DMS79 treated with DMSO at 0.1 percent for 48 hours (cell line): ENCODE measurements around the gene JOSD1.
"Not testable (repeated sequence)": the region's sequence is repeated elsewhere in the genome, so short reads cannot be mapped to it uniquely, and the experiment has no call there.

Experiments used
- DNase-seq: peaks from one replicate; lab custom pipeline; 2025; lab: John Stamatoyannopoulos, UW

Gene JOSD1

DNA sequence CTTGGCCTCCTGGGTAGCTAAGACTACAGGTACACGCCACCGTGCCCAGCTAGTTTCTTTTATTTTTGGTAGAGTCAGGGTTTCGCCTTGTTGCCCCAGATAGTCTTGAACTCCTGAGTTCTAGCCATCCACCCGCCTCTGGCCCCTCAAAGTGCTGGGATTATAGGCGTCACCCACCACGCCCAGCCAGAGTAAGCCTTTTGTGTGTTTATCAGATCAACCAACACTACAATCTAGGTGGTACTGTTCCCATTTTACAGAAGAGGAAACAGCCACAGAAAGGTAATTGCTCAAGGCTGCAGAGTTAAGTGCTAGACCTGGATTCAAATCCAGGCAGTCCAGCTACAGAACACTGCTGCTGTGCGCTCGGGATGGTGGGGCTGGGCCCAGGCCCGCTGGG lies 15.8 kb downstream of the JOSD1 start:
- no peak for DNase-seq

DNA sequence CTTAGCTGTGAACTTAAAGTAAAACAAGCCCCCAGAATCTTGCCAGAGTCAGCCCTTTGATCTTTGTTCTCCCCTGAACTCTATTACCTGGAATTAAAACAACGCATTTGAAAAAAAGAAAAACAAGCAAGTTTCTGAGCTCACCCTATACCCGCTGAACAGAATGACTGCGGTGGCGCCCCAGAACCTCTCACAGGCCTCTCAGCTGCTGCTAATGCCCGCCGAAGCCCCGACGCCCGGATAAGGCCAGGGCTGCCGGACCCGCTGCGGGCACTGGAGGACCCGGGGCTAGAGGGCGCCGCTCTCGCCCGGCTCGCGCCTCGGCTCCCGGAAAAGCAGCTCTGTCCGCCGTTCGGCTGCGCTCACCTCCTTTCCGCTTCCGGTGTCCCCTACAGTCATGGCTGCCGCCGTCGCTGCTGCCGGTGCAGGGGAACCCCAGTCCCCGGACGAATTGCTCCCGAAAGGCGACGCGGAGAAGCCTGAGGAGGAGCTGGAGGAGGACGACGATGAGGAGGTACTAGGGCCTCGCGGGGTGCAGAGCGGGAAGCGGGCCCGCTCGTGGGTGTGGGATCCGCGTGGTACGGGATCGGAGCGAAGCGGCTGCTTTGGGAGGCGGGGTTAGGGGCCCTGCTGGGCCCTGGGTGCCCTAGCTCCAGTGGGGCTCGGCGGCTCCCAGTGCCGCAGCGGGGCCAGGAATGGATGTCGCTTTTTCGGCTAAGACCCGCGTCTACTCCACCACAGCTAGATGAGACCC lies 19.0 kb downstream of the JOSD1 start, which contains the start of gene TOMM22:
Gene TOMM22 (plus strand): TSS at position 376 of the 754 bp plus-strand sequence. CDS start 22 bp downstream, at position 398.
- DNase-seq = peak; percentile 57

DNA sequence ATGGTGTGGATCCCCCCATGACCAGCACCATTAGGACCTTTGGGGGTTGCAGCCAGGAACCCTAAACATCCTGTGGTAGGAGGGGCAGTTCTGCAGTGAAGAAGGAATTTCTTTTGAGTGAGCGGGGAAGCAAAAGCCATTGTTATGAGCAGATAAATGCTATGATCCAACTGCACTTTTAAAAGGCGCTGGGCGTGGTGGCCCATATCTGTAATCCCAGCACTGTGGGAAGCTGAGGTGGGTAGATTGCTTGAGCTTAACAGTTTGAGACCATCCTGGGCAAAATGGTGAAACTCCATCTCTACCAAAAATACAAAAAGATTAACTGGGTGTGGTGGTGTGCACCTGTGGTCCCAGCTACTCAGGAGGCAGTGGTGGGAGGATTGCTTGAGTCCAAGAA lies 24.9 kb downstream of the JOSD1 start:
- no peak for DNase-seq

DNA sequence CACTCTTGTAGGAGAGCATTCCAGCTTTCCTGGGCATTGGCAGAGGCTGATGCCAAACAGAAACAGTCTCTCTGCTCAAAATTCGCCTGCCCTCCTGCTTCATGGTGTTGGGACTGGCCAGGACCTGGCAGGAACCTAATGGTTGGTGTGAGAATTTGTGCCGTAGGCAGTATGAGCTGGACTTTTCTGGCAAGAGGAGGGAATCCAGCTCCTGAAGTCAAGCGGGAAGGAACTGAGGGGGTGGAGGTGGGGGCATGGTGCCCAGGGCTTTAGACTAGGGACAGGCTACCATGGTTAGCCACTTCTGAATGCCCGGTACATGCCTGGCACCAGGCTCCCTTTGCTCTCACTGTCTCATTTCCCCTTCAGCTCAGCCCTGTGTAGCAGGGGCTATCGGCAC lies 25.9 kb downstream of the JOSD1 start:
- DNase-seq = no peak

DNA sequence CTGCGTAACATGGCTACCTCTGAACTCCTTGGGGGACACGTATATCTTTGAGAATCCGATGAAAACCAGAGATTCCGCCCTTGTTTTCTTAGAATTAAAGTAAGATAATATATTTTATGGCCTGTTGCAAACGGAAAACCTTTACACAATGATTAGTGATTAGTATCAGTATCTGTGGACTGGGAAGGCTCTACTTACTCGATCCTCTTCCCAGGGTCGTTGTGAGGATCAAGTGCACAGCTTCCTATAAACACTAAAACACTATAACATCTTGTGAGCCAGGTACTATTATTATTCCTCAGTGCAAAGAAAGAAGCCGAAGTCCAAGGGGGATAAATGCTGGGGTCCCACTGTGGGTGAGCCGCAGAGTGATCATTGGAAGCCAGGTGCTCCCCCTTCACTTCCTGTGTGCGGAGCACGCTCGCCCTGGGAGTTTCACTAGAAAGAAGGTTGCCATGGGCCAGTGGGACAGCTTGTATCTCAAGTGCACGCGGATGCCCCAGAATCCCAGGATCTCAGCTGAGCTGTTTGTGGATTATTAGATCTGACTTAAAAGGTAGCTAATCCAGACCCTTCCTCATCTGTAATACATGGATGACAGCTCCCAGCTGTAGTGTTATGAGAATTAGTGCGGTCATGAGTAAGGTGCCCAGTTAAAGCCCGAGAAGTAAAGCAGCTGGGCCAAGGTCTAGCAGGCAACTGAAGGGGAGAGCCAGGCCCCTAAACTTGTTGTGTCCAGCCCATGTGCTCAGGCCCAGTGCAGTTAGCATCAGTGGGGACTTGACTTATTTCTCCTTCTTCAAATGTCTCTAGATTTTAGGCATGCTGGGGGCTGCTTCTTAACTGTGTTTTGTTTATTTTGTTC lies 43.5 kb downstream of the JOSD1 start:
- DNase-seq = no peak

DNA sequence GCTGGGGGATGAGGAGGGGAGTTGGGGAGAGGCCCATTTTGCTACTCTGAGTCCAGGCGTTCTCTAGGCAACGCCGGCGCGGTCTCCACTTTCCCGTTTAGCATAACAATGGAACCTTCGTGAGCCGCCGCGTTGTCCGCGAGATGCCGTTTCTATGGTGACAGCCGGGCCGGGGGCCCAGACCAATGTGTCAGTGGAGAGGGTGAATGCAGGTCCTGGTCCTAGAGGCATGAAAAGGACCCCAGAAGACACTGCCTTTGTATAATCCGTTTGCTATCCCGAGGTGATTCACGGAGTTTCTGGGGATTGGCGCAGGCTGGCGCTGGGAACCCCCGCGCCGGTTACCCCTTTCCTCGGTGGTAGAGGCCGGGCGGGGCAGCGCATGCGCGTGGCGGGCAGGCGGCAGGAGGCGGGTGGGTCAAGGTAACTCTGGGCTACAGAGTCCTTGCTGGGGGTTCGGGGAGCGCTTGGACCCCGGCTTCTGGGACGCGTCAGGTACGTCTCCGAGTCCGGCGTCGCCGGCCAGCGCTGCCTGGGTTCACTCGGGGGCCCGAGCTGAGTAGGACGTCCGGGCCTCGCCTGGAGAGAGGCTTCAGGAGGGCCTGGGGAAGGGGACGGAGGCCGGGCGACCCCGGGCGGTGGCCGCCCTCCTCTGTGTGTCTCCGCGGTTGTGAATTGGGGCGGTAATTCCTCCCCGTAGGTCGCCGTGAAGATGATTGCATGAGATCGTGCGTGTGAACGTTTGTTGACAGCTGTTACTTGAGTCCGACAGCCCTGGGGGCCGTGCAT lies 44.3 kb downstream of the JOSD1 start, which contains the start of the genes CBY1 and FAM227A:
Gene CBY1 (plus strand): TSS at position 383 of the 789 bp plus-strand sequence. CDS start 11,417 bp downstream, outside the sequence.
Gene FAM227A (minus strand): TSS at position 137 of the 789 bp plus-strand sequence. CDS start 6,224 bp downstream, outside the sequence.
- peak; percentile 70 for DNase-seq

DNA sequence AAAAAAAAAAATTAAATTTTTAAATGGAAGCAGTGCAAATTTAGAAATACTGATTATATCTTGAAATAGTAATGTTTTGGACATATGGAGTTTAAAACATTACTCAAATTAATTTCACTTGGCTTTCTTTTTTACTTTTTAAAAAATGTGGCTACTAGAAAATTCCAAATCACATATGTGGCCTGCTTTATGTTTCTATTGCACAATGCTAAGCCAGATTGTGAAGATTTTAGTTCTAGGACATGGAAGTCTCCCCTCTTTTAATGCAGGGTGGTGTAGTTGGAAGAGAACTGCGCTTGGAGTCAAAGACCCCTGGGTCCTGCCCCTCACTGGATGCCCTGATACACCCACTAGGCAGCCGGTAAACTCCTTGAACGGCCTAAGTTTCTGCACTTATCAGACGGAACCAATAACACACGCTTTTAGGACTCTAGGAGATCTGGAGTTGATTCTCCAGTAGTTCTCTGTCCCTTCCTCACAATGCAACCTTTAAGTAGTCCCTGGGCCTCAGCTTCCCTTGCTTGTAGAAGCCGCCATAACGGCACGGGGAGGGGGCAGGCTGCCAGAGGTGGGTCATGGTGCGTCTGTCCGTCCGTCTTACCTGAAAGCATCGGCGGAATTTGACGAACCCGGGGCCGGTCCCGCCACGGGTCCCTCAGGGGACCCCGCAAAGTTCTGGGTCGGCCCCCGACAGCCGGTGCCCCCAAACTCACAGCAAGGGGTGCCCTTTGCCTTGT lies 45.1 kb downstream of the JOSD1 start:
- no peak for DNase-seq

DNA sequence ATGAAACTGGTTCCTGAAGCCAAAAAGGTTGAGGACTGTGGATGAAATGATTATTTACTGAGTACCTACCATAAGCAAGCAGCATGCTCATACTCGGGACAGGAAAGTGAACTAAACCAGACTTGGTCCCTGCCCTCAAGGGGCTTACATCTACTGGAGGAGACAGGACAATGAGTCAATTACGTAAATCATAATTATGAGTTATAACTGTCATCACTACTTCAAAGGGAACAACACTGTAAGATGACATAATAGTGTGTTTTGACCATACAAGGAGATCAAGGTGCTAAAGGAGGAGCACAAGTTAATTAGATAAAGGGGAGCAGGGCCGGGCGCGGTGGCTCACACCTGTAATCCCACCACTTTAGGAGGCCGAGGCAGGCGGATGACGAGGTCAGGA lies 47.0 kb downstream of the JOSD1 start:
- DNase-seq = no peak

DNA sequence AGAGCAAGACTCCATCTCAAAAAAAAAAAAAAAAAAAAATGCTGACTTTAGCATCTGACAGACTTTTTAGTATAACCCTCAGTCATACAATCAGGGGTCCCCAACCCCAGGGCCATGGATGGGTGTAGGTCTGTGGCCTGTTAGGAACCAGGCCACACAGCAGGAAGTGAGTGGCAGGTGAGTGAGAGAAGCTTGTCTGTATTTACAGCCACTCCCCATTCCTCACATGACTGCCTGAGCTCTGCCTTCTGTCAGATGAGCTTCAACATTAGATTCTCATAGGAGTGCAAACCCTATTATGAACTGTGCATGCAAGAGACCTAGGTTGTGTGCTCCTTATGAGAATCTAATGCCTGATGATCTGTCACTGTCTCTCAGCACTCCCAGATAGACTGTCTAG lies 47.9 kb downstream of the JOSD1 start:
- DNase-seq = no peak

DNA sequence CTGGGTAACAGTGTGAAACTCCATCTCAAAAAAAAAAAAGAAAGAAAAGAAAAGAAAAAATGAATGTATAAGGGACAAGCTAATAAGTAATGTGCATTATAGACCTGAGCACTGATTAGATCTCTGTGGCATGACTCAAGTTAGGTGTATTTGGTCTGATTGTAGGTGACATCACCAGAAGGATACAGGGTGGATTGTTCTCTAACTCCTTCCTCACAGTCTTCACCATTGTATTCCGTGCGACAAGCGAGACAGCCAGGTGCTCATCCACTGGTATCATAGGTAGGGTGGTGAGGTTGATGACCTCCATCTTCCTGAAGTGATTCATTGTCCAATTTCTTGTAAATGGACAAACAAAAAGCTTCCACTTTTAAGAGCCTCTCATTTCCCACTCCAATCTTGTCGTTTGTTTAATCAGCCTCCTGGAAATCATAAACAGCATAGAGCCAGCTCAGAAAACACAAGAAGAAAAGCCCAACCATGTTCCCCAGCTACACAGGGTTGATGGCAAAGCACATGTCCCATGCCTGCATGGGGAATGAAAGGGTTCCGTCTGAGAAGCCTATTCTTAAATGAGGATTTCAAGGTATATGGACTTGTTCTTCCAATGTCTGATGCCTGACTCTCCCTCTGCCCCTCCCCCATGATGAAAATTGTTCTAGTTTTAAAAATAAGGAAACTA lies 50.8 kb downstream of the JOSD1 start:
- DNase-seq = no peak

DNA sequence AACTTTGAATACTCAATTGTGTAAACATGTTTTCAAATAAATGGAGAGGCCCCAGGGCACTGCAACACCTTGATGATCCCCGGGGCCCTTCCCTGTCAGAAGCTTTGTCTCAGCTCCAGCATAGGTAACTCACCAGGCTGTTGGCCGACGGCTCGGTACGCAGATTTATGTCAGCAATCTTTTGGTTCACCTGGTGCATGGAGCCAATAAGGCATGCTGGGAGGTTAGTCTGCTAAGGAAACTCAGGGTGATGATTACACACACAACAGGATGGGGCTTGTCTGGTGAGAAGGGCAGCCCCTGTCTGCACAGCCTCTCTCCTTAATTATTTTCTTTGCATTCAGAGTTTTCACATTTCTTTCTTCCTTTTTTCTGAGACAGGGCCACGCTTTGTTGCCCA lies 55.3 kb downstream of the JOSD1 start:
- DNase-seq = no peak

DNA sequence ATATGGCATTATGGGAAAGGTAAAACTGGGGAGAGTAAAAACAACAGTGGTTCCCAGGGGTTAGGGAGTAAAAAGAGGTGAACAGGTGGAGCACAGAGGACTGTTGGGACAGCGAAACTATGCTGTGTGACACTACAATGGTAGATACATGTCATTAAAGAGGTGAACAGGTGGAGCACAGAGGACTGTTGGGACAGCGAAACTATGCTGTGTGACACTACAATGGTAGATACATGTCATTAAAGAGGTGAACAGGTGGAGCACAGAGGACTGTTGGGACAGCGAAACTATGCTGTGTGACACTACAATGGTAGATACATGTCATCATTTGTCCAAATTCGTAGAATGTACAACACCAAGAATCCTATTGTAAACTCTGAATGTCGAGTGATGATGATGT lies 56.5 kb downstream of the JOSD1 start:
- not testable (repeated sequence) for DNase-seq

DNA sequence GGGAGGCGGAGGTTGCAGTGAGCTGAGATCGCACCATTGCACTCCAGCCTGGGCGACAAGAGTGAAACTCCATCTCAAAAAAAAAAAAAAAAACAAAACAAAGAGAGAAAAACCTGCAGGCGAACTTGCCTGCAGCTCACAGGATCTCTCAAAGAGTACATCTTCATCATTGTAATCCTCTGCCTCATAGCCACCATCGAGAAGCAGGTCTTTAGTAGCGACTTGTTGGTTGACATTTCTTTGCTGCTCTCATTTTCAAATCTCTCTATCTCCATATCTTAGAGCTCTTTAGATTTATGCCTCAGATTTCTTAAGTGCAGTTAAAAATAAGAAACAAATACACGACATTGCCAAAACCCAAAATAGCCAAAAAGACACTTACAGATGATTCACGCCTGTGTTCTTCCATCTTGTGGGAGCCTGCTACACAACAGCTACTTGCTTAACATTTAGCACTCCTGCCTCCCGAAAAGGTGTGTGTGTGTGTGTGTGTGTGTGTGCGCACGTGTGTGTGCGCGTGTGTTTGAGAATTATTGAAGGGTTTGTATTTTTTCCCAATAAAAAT lies 59.2 kb downstream of the JOSD1 start:
- no peak for DNase-seq

DNA sequence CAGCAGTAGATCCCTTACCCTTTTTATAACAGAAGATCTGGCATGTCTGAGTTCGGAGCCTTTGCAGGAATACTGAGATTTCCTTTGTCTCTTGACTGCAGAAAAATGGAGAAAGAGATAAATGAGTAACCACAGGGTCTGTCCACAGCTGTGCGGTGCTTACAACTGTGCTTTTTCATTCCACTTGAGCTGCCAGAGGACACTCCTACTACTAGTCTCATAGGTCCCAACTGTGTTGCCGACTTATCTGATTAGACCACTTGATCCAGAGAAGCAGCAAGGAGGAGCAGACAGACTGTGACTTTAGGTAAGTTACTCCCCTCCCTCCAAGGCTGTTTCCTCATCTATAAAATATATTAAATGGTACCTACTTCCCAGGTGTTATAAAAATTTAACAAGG lies 62.0 kb downstream of the JOSD1 start:
- DNase-seq = no peak

DNA sequence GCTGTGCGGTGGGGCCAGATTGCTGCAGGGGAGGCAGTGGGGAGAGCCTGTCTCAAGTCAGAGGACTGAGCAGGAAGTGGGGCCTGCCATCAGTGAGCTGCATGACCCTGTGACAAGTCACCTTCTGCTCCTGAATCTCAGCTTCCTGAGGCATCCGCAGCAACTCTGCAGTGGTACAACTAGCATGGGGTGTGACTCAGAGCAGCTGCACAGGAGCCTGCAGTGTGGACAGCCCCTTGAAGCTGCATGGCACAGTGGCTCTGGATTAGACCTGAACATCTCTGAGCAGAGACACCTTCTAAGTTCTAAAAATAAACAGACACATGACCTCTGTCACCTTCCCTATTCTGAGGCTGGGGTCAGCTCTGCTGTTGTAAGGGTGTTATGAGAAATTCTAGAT lies 62.5 kb downstream of the JOSD1 start:
- no peak for DNase-seq
